H1 (cell line): Measurements from ENCODE around the gene ZNF440. TPM values are rescaled to one million over a fixed set of nuclear protein-coding genes. Genes with fewer than 3 reads are reported as not detected.

Experiments used
- CTCF ChIA-PET: fragments of 300-600 bp; sonication (Branson Sonifier 250); formaldehyde crosslinking; loops from one replicate; lab custom pipeline; 2021; ENCODE audit not compliant: partially characterized antibody; lab: Charles Lee
- POLR2A ChIA-PET: fragments of 300-600 bp; sonication (Branson Sonifier 250); formaldehyde crosslinking; loops from one replicate; lab custom pipeline; 2021; ENCODE audit warnings: inconsistent platforms; ENCODE audit not compliant: partially characterized antibody; lab: Charles Lee
- DNase-seq, 2 experiments: peaks; one replicate each; pipeline versions ENCODE4 v3.0.0 to v3.0.0-alpha.2; 2010 to 2022; ENCODE audit warnings: low spot score in 2 of 2, low read depth in 1 of 2, mixed read lengths in 1 of 2
- FAIRE-seq: peaks from 2 replicates; lab custom pipeline; 2011; peaks lifted over from hg19 to GRCh38; lab: Jason Lieb, UNC
- H2AFZ ChIP-seq: 2 replicates; pipeline ENCODE4 v1.8.1; 2012; ENCODE audit warnings: low read length, inconsistent platforms
- H2AK5ac ChIP-seq: 2 replicates; pipeline ENCODE4 v1.6.1; 2013; ENCODE audit warnings: low read depth, low read length
- H2BK120ac ChIP-seq: replicated peaks from 2 replicates; pipeline ENCODE3; 2013; ENCODE audit warnings: low read depth, low read length, inconsistent platforms
- H2BK12ac ChIP-seq: 2 replicates; pipeline ENCODE4 v1.6.1; 2013; ENCODE audit warnings: low read depth, low read length
- H2BK15ac ChIP-seq: 2 replicates; pipeline ENCODE4 v1.6.1; 2013; ENCODE audit warnings: low read length
- H2BK20ac ChIP-seq: 2 replicates; pipeline ENCODE4 v1.6.1; 2013; ENCODE audit warnings: low read length
- H2BK5ac ChIP-seq: 2 replicates; pipeline ENCODE4 v1.6.1; 2013; ENCODE audit warnings: low read depth, low read length
- H3K14ac ChIP-seq: 2 replicates; pipeline ENCODE4 v1.6.1; 2013; ENCODE audit warnings: inconsistent platforms; ENCODE audit not compliant: insufficient read length
- H3K18ac ChIP-seq: 2 replicates; pipeline ENCODE4 v1.6.1; 2013; ENCODE audit warnings: low read length; ENCODE audit errors: extremely low read depth
- H3K23ac ChIP-seq: 2 replicates; pipeline ENCODE4 v1.6.1; 2013; ENCODE audit warnings: inconsistent platforms; ENCODE audit not compliant: insufficient read length
- H3K23me2 ChIP-seq: 2 replicates; pipeline ENCODE4 v1.6.1; 2013; ENCODE audit warnings: low read depth, low read length
- H3K27ac ChIP-seq: 2 replicates; pipeline ENCODE4 v1.6.1; 2011; ENCODE audit warnings: low read depth, low read length, inconsistent platforms
- H3K27me3 ChIP-seq, 4 experiments: replicated peaks in 1 of 4; 1 replicate in 1 of 4; 2 replicates in 3 of 4; pipeline versions ENCODE4 v1.6.1 to v1.8.1; 2011 to 2013; ENCODE audit warnings: low read length in 3 of 4, mild to moderate bottlenecking in 3 of 4, inconsistent platforms in 2 of 4, mixed read lengths in 2 of 4, moderate library complexity in 1 of 4; ENCODE audit not compliant: control insufficient read depth in 3 of 4, insufficient read depth in 3 of 4; ENCODE audit errors: extremely low read depth in 1 of 4
- H3K36me3 ChIP-seq, 4 experiments: 2 replicates each; pipeline versions ENCODE4 v1.6.1 to v1.8.1; 2011 to 2013; ENCODE audit warnings: mild to moderate bottlenecking in 4 of 4, low read length in 3 of 4, moderate library complexity in 2 of 4, control low read depth in 1 of 4, inconsistent platforms in 1 of 4; ENCODE audit not compliant: insufficient read depth in 4 of 4, control insufficient read depth in 2 of 4
- H3K4ac ChIP-seq: replicated peaks from 2 replicates; pipeline ENCODE3; 2013; ENCODE audit warnings: low read length, low read depth, mixed read lengths, inconsistent platforms; ENCODE audit not compliant: insufficient read length
- H3K4me1 ChIP-seq, 4 experiments: replicated peaks in 1 of 4; 1 replicate in 1 of 4; 2 replicates in 3 of 4; pipeline versions ENCODE4 v1.6.1 to v1.8.1; 2011 to 2013; ENCODE audit warnings: low read length in 3 of 4, inconsistent platforms in 2 of 4, mixed read lengths in 1 of 4; ENCODE audit not compliant: insufficient read depth in 4 of 4, control insufficient read depth in 3 of 4
- H3K4me2 ChIP-seq, 2 experiments: 2 replicates each; pipeline versions ENCODE4 v1.6.1 to v1.8.1; 2011 to 2013; ENCODE audit warnings: low read depth in 2 of 2, low read length in 2 of 2, control low read depth in 1 of 2, inconsistent platforms in 1 of 2, mild to moderate bottlenecking in 1 of 2; ENCODE audit not compliant: insufficient read depth in 1 of 2
- H3K4me3 ChIP-seq, 4 experiments: fragments of 200-600, 300-600 bp in 1 of 4; sonication (generic), shearing (Covaris generic), sonication (Bioruptor Twin) in 1 of 4; 2 replicates each; pipeline versions ENCODE4 v1.5.1 to v1.8.1; 2011 to 2016; ENCODE audit warnings: low read length in 4 of 4, low read depth in 3 of 4, control low read depth in 2 of 4, inconsistent platforms in 2 of 4, mild to moderate bottlenecking in 2 of 4, mixed read lengths in 1 of 4, moderate library complexity in 1 of 4; ENCODE audit not compliant: insufficient read depth in 2 of 4; ENCODE audit errors: extremely low read depth in 1 of 4
- H3K56ac ChIP-seq: replicated peaks from 2 replicates; pipeline ENCODE3; 2013; ENCODE audit warnings: low read depth, mild to moderate bottlenecking, mixed read lengths, low read length, inconsistent platforms; ENCODE audit not compliant: insufficient read length
- H3K79me1 ChIP-seq: 2 replicates; pipeline ENCODE4 v1.6.1; 2013; ENCODE audit warnings: low read depth, low read length, control low read depth
- H3K79me2 ChIP-seq, 2 experiments: 2 replicates each; pipeline versions ENCODE4 v1.6.1 to v1.8.1; 2012 to 2013; ENCODE audit warnings: low read length in 2 of 2, mild to moderate bottlenecking in 2 of 2, inconsistent platforms in 1 of 2; ENCODE audit not compliant: insufficient read depth in 2 of 2, control insufficient read depth in 1 of 2
- H3K9ac ChIP-seq, 4 experiments: replicated peaks in 1 of 4; 1 replicate in 1 of 4; 2 replicates in 3 of 4; pipeline versions ENCODE4 v1.6.1 to v1.8.1; 2011 to 2013; ENCODE audit warnings: low read depth in 3 of 4, low read length in 3 of 4, control low read depth in 2 of 4, mild to moderate bottlenecking in 2 of 4, moderate library complexity in 2 of 4, inconsistent platforms in 1 of 4; ENCODE audit errors: extremely low read depth in 1 of 4
- H3K9me3 ChIP-seq, 2 experiments: 2 replicates each; pipeline versions ENCODE4 v1.6.1 to v1.8.1; 2012 to 2013; ENCODE audit warnings: mild to moderate bottlenecking in 2 of 2, moderate library complexity in 2 of 2, control low read depth in 1 of 2, inconsistent platforms in 1 of 2, low read depth in 1 of 2, low read length in 1 of 2, mixed read lengths in 1 of 2; ENCODE audit not compliant: insufficient read depth in 2 of 2
- H4K20me1 ChIP-seq, 2 experiments: replicated peaks in 1 of 2; 2 replicates each; pipeline versions ENCODE3 to v1.8.1; 2011 to 2013; ENCODE audit warnings: inconsistent platforms in 2 of 2, low read length in 2 of 2, mild to moderate bottlenecking in 1 of 2; ENCODE audit not compliant: insufficient read depth in 2 of 2, control insufficient read depth in 1 of 2
- H4K5ac ChIP-seq: 2 replicates; pipeline ENCODE4 v1.6.1; 2013; ENCODE audit warnings: low read length, low read depth, mixed read lengths, inconsistent platforms; ENCODE audit not compliant: insufficient read length
- H4K8ac ChIP-seq: 2 replicates; pipeline ENCODE4 v1.8.0; 2013; ENCODE audit warnings: mild to moderate bottlenecking, moderate library complexity, low read length, inconsistent platforms; ENCODE audit not compliant: insufficient read depth; ENCODE audit errors: extremely low read depth
- H4K91ac ChIP-seq: replicated peaks from 2 replicates; pipeline ENCODE3; 2013; ENCODE audit warnings: low read length, mixed read lengths, inconsistent platforms; ENCODE audit not compliant: insufficient read length
- CBX5 ChIP-seq: fragments of 300-800, 300-1000 bp; sonication (generic); IDR thresholded peaks from 2 replicates; pipeline ENCODE4 v1.7.1; 2016; ENCODE audit warnings: antibody characterized with exemption, low read length, low read depth
- CTCF ChIP-seq, 3 experiments: IDR thresholded peaks; 1 replicate in 2 of 3; 2 replicates in 1 of 3; pipeline versions ENCODE4 v1.5.1 to v1.6.1; 2011; ENCODE audit warnings: low read length in 3 of 3, mild to moderate bottlenecking in 3 of 3, inconsistent platforms in 2 of 3, low read depth in 1 of 3, moderate library complexity in 1 of 3; ENCODE audit not compliant: insufficient read depth in 1 of 3; ENCODE audit errors: control extremely low read depth in 1 of 3
- E2F6 ChIP-seq: IDR thresholded peaks from 2 replicates; pipeline ENCODE4 v1.6.1; 2012; ENCODE audit warnings: inconsistent platforms
- EP300 ChIP-seq, 2 experiments: IDR thresholded peaks; 1 replicate in 1 of 2; 2 replicates in 1 of 2; pipeline ENCODE4 v1.6.1; 2011 to 2012; ENCODE audit warnings: low read depth in 2 of 2, low read length in 2 of 2, mild to moderate bottlenecking in 2 of 2, borderline replicate concordance in 1 of 2, inconsistent platforms in 1 of 2, moderate library complexity in 1 of 2
- EZH2 ChIP-seq: fragments of 200-600 bp; sonication (generic); IDR thresholded peaks from 2 replicates; pipeline ENCODE4 v1.7.1; 2012; ENCODE audit warnings: low read depth, mild to moderate bottlenecking, moderate library complexity, low read length, inconsistent platforms; ENCODE audit not compliant: severe bottlenecking
- GABPA ChIP-seq: IDR thresholded peaks from 2 replicates; pipeline ENCODE4 v1.6.1; 2011; ENCODE audit warnings: mild to moderate bottlenecking, low read length, moderate library complexity, borderline replicate concordance; ENCODE audit not compliant: insufficient read depth
- MAX ChIP-seq: IDR thresholded peaks from 2 replicates; pipeline ENCODE4 v1.6.1; 2012; ENCODE audit warnings: inconsistent platforms
- WGBS, 2 experiments: shearing (Covaris generic) in 1 of 2; methylation state at CpG; one replicate each; pipeline versions ENCODE4 v1.1.6 to v1.1.7; 2013 to 2015; ENCODE audit warnings: low lambda C conversion rate in 2 of 2, mixed read lengths in 2 of 2, inconsistent platforms in 1 of 2, low coverage in 1 of 2, missing lambda C conversion rate in 1 of 2; ENCODE audit not compliant: insufficient replicate concordance in 2 of 2, insufficient coverage in 1 of 2, insufficient read length in 1 of 2; ENCODE audit errors: extremely low coverage in 1 of 2, missing lambda C conversion rate in 1 of 2; 5-methylcytosine and 5-hydroxymethylcytosine counted together
- polyA plus RNA-seq, 7 experiments: library from polyadenylated mRNA; depleted of rRNA in 3 of 7; stranded (reverse) in 5 of 7; unstranded in 2 of 7; fragments of >200 nt in 5 of 7; fragments of 200-250 nt in 2 of 7; gene quantifications; 1 replicate in 5 of 7; 2 replicates in 1 of 7; 4 replicates in 1 of 7; pipeline versions ENCODE4 v1.2.1 to v1.2.3, GENCODE V29; 2011 to 2013; ENCODE audit warnings: missing spikeins in 2 of 7, mixed read lengths in 2 of 7
- total RNA-seq: library from RNA; stranded (reverse); fragmentation: NEBNext Ultra II Directional; extraction: Animal tissue kit (Norgen Biotek cat#: 25700); gene quantifications from 2 replicates; pipeline ENCODE4 v1.2.1, GENCODE V29; 2021

Gene ZNF440
- total and polyA plus RNA-seq, 2 of the 8 experiments (the other 6 are each of a cell fraction or from before 2014, with no cell fraction given), result 0.77 to 6.5 TPM

- Histone ChIP-seq H2BK15ac (no peak overlapping the region), H4K8ac (no peak overlapping the region), H3K14ac (no peak overlapping the region), H3K27ac (no peak overlapping the region), H3K9ac (no peak overlapping the region), H2BK120ac (no peak overlapping the region), H3K36me3 (peaks cover 0 to 5% (median 0%) of the 10 kb centered on the region in 4 experiments; a peak in 2 of 8 replicates), H4K20me1 (no peaks in the 10 kb centered on the region), H3K79me1 (no peaks in the 10 kb centered on the region), H4K5ac (no peak overlapping the region), H2AFZ (no peak overlapping the region), H2AK5ac (no peak overlapping the region), H4K91ac (no peak overlapping the region), H3K18ac (no peak overlapping the region), H3K23ac (no peak overlapping the region), H3K4me1 (no peaks in the 10 kb centered on the region), H2BK12ac (no peak overlapping the region), H3K79me2 (no peaks in the 10 kb centered on the region), H3K23me2 (no peaks in the 10 kb centered on the region), H3K56ac (no peak overlapping the region), H3K27me3 (no peaks in the 10 kb centered on the region; a peak in 1 of 7 replicates), H3K4me3 (no peak overlapping the region), H2BK5ac (no peak overlapping the region), H2BK20ac (no peak overlapping the region), H3K4me2 (no peak overlapping the region), H3K4ac (no peak overlapping the region), H3K9me3 (peaks cover 35 to 52% of the 10 kb centered on the region in 2 experiments)
- FAIRE-seq (no peak), DNase-seq (no peak)
- POLR2A ChIA-PET, result no interaction called here
- CTCF ChIA-PET, result interaction anchor here (1.1 to 1.4 kb wide), 2 partner anchors 12 to 123 kb away, joined by 3 to 6 read pairs; no protein-coding TSS in a partner anchor
- no peak for TF ChIP-seq CTCF (IDR thresholded peaks at IDR 0.05; ENCODE audit: control extremely low read depth in 1 of 3, insufficient read depth in 1 of 3, low read depth in 1 of 3, low read length in 3 of 3)
- TF ChIP-seq GABPA, result no peak
- TF ChIP-seq EP300 (IDR thresholded peaks at IDR 0.05; ENCODE audit: borderline replicate concordance in 1 of 2, low read depth in 2 of 2, low read length in 2 of 2), result no peak
- no peak for TF ChIP-seq CBX5
- no peak for TF ChIP-seq MAX
- TF ChIP-seq E2F6, result no peak
- TF ChIP-seq EZH2, result no peak
- 85% methylated on average over 1 of the region's 1 CpG; no CpG with 5 or more reads in 1 of the 2 experiments for WGBS, 2 experiments
Observed at GRCh38 chr19:11783767-11784166, 30.3 kb upstream of the ZNF440 start.
